ENCODE data around the gene PITPNM2. TPM values are rescaled to one million over a fixed set of nuclear protein-coding genes. Genes with fewer than 3 reads are reported as not detected.

Gene PITPNM2
- total RNA-seq, 1 experiment from 2014 or later = 15.2 TPM

DNA sequence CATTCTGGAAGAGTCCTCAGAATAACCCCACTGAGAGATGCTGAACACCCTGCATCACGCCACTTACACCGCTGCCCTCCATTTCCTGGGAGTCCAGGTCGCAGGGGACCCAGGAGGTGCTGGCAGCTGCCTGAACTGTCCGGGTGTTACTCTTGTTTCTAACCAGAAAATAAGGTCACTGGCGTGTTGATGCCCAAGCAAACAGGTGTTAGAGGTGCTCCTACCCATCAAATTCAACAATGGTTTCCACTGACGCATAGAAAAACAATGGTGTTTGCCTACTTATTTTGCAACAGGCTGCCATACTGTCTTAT is 23.8 kb downstream of the PITPNM2 start:
- Histone ChIP-seq H3K9me2 (ENCODE audit: insufficient read depth) (no peaks in the 10 kb centered on the region), H3K27ac (ENCODE audit: low read depth, low read length) (peak overlapping the region; percentile 78), H3K9me3 (ENCODE audit: control insufficient read depth in 1 of 2, insufficient read depth in 1 of 2, low read depth in 1 of 2, low read length in 2 of 2) (no peaks in the 10 kb centered on the region), H4K20me1 (ENCODE audit: insufficient read depth) (no peaks in the 10 kb centered on the region), H2AFZ (ENCODE audit: low read depth, low read length, poor library complexity, severe bottlenecking) (no peak overlapping the region), H3K9ac (ENCODE audit: low read length) (peak overlapping the region; percentile 30; the same call in 1 of the 2 replicates), H3K36me3 (ENCODE audit: control insufficient read depth in 1 of 2, insufficient read depth in 2 of 2, low read length in 2 of 2) (no peaks in the 10 kb centered on the region), H3K27me3 (ENCODE audit: insufficient read depth, low read length) (no peaks in the 10 kb centered on the region), H3K79me2 (ENCODE audit: insufficient read depth, low read length) (peaks cover 15% of the 10 kb centered on the region; the same call in 1 of the 2 replicates), H3K4me2 (ENCODE audit: low read length) (peak overlapping the region; percentile 65), H3K4me1 (ENCODE audit: control insufficient read depth in 1 of 2, insufficient read depth in 2 of 2, low read length in 2 of 2) (peaks cover 14 to 37% of the 10 kb centered on the region in 2 experiments), H3K4me3 (replicated peaks in 1 of 2; ENCODE audit: low read depth in 1 of 2, low read length in 2 of 2) (peak overlapping the region in 1 of 2 experiments; percentile 26; a peak in 1 of 4 replicates)
- ChIA-PET RAD21 (ENCODE audit: low non-redundant PET in 1 of 2, low total read pairs in 2 of 2, uncharacterized antibody in 2 of 2, unreplicated experiment in 2 of 2) (no interaction called here), CTCF (interaction anchor here (0.9 to 1.4 kb wide), 4 partner anchors 13 to 84 kb away, joined by 3 read pairs; no protein-coding TSS in a partner anchor), POLR2A (interaction anchor here (1.1 kb wide), 1 partner anchor 8 kb away, joined by 4 read pairs; no protein-coding TSS in a partner anchor)
- no TSS peak for BruUV-seq (replicated peaks)
- no peak for DNase-seq (ENCODE audit: low read depth, low spot score)
- intact Hi-C loops (cut with micrococcal nuclease) = no loop called here
- TF ChIP-seq CEBPB (IDR thresholded peaks at IDR 0.05; ENCODE audit: low read depth) (no peak), JUND (IDR thresholded peaks at IDR 0.05) (no peak), REST (IDR thresholded peaks at IDR 0.05; ENCODE audit: low read depth) (no peak), TCF7L2 (IDR thresholded peaks at IDR 0.05; ENCODE audit: borderline replicate concordance, extremely low read depth, insufficient read depth, insufficient read length) (no peak), FOSL1 (IDR thresholded peaks at IDR 0.05; ENCODE audit: low read depth) (no peak), RAD21 (IDR thresholded peaks at IDR 0.05; ENCODE audit: low read depth) (no peak), CBX3 (IDR thresholded peaks at IDR 0.05; ENCODE audit: low read depth) (no peak), POLR2A (IDR thresholded peaks at IDR 0.05; ENCODE audit: borderline replicate concordance, extremely low read depth, insufficient read depth, insufficient read length) (no peak), ZFX (IDR thresholded peaks at IDR 0.05) (no peak), SRF (IDR thresholded peaks at IDR 0.05; ENCODE audit: low read depth) (no peak), EZH2phosphoT487 (IDR thresholded peaks at IDR 0.05; ENCODE audit: borderline replicate concordance) (no peak), POLR2AphosphoS5 (IDR thresholded peaks at IDR 0.05; ENCODE audit: low read depth, low read length) (no peak), EZH2 (IDR thresholded peaks at IDR 0.05) (no peak), YY1 (IDR thresholded peaks at IDR 0.05; ENCODE audit: extremely low read depth, insufficient replicate concordance, low read depth, low read length) (no peak), SIN3A (IDR thresholded peaks at IDR 0.05; ENCODE audit: low read depth) (no peak)
- TF ChIP-seq, protein P1, sequence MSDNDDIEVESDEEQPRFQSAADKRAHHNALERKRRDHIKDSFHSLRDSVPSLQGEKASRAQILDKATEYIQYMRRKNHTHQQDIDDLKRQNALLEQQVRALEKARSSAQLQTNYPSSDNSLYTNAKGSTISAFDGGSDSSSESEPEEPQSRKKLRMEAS (IDR thresholded peaks at IDR 0.05) = no peak
- TF ChIP-seq, protein P2, sequence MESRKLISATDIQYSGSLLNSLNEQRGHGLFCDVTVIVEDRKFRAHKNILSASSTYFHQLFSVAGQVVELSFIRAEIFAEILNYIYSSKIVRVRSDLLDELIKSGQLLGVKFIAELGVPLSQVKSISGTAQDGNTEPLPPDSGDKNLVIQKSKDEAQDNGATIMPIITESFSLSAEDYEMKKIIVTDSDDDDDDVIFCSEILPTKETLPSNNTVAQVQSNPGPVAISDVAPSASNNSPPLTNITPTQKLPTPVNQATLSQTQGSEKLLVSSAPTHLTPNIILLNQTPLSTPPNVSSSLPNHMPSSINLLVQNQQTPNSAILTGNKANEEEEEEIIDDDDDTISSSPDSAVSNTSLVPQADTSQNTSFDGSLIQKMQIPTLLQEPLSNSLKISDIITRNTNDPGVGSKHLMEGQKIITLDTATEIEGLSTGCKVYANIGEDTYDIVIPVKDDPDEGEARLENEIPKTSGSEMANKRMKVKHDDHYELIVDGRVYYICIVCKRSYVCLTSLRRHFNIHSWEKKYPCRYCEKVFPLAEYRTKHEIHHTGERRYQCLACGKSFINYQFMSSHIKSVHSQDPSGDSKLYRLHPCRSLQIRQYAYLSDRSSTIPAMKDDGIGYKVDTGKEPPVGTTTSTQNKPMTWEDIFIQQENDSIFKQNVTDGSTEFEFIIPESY (IDR thresholded peaks at IDR 0.05; ENCODE audit: extremely low read depth, insufficient replicate concordance, low read length) = no peak
- TF ChIP-seq, protein P3, sequence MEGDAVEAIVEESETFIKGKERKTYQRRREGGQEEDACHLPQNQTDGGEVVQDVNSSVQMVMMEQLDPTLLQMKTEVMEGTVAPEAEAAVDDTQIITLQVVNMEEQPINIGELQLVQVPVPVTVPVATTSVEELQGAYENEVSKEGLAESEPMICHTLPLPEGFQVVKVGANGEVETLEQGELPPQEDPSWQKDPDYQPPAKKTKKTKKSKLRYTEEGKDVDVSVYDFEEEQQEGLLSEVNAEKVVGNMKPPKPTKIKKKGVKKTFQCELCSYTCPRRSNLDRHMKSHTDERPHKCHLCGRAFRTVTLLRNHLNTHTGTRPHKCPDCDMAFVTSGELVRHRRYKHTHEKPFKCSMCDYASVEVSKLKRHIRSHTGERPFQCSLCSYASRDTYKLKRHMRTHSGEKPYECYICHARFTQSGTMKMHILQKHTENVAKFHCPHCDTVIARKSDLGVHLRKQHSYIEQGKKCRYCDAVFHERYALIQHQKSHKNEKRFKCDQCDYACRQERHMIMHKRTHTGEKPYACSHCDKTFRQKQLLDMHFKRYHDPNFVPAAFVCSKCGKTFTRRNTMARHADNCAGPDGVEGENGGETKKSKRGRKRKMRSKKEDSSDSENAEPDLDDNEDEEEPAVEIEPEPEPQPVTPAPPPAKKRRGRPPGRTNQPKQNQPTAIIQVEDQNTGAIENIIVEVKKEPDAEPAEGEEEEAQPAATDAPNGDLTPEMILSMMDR (IDR thresholded peaks at IDR 0.05 in 2 of 3, conservative IDR thresholded peaks at IDR 0.05 in 1 of 3; ENCODE audit: borderline replicate concordance in 1 of 3, insufficient read depth in 1 of 3, low read depth in 2 of 3, low read length in 2 of 3) = no peak
- ATAC-seq = no peak; the same call in none of the 2 replicates

Data from HCT116 (cell line).